ENCODE measurements around the gene MCF2L2. TPM values are rescaled to one million over a fixed set of nuclear protein-coding genes. Genes with fewer than 3 reads are reported as not detected.

MCF2L2 gene
- total RNA-seq, 2 donors from 2014 or later, result 0.38 to 1.3 TPM

GRCh38 chr3:183210862-183211341, 217.5 kb downstream of the MCF2L2 start:
- intact Hi-C loops (cut with DNase I), result no loop called here
- no peak for DNase-seq (ENCODE audit: low spot score)

GRCh38 chr3:183210341-183210740, 218.1 kb downstream of the MCF2L2 start:
- DNase-seq (ENCODE audit: low spot score), result no peak
- intact Hi-C loops (cut with DNase I), result no loop called here

GRCh38 chr3:183208800-183209199, 219.6 kb downstream of the MCF2L2 start:
- intact Hi-C loops (cut with DNase I), result no loop called here
- no peak for DNase-seq (ENCODE audit: low spot score)

GRCh38 chr3:183208260-183208659, 220.2 kb downstream of the MCF2L2 start:
- intact Hi-C loops (cut with DNase I), result no loop called here
- DNase-seq (ENCODE audit: low spot score), result no peak

- intact Hi-C loops (cut with DNase I), result no loop called here
- DNase-seq (ENCODE audit: low spot score), result no peak
Measured at GRCh38 chr3:183203670-183204069, 224.7 kb downstream of the MCF2L2 start.

GRCh38 chr3:183202004-183202722, 226.3 kb downstream of the MCF2L2 start:
- intact Hi-C loops (cut with DNase I), result no loop called here
- no peak for DNase-seq (ENCODE audit: low spot score)

- no peak for DNase-seq (ENCODE audit: low spot score)
- intact Hi-C loops (cut with DNase I), result no loop called here
Measured at GRCh38 chr3:183198939-183199338, 229.5 kb downstream of the MCF2L2 start.

GRCh38 chr3:183197734-183198133, 230.7 kb downstream of the MCF2L2 start:
- intact Hi-C loops (cut with DNase I), result no loop called here
- no peak for DNase-seq (ENCODE audit: low spot score)

- intact Hi-C loops (cut with DNase I), result no loop called here
- DNase-seq (ENCODE audit: low spot score), result no peak
Measured at GRCh38 chr3:183195266-183195665, 233.2 kb downstream of the MCF2L2 start.

DNA sequence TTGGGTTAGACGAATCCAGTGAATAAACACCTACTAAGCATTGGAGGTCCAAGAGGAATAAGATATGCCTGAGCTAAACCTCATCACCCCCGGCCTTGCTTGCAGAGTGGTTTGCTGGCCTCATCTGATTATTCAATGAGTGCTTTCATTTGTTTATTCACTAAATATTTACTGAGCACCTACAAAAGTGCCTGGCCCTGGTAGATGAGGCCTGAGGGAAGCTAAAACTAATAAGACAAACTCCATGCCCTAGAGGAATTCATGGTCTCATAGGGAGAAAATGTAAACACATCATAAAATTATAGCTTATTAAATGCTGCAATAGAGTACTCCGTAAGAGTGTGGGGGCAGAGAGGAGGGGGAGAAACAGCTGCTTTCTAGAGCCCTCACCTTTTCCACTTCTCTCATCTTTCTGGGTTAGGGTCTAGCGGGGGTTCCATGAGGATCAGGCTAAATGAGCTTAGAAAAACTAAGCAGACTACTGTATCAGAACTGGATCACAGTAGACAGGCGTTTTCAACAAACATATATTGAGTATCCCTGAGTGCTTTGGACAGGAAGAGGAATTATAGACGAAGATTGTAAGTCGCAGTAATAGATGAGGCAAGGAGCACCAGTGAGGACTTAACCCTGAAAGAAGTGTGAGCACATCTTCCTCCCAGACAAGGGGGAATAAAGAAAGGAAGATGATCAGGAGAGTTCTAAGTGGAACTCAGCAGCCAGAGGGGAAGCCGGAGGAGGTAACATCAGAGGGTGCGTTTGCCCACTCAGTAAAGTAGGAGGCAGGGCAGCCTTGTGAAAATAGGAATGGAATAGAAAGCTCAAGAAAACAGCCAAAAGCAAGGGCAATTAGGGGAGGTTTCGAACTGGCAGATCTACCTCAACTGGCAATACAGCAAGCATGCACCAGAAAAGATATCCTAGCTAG, 234.4 kb downstream of the MCF2L2 start:
- intact Hi-C loops (cut with DNase I), result no loop called here
- DNase-seq (ENCODE audit: low spot score), result no peak

DNA sequence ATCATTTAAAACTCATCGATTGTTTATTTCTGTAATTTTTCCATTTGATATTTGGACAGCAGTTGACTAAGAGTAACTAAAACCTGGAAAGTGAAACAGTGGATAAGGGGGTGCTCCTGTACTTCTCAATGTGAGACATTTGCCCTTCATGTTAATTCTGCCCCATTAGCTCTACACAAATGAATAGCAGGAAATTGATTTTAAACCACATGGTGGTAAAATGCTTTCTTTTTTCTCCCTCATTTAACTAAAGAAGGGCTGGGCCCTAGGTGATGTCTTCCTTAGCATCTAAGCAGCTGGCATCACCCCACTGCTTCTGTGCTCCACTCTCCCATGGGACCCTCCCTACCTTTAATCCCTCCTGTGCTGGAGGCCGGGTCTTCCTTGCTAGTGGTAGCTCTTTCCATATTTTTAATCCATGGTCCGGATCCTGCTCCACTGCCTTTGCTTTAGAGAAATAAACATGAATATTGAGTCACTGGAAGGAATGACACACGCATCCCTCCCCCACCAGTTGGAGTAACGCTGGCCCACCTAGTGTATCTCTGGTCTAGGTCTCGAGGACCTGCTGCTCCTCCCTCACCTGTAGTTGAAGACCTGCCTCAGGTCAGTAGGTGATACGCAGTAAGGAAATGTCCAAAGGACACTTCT, 235.6 kb downstream of the MCF2L2 start:
- no peak for DNase-seq (ENCODE audit: low spot score)
- intact Hi-C loops (cut with DNase I), result no loop called here

DNA sequence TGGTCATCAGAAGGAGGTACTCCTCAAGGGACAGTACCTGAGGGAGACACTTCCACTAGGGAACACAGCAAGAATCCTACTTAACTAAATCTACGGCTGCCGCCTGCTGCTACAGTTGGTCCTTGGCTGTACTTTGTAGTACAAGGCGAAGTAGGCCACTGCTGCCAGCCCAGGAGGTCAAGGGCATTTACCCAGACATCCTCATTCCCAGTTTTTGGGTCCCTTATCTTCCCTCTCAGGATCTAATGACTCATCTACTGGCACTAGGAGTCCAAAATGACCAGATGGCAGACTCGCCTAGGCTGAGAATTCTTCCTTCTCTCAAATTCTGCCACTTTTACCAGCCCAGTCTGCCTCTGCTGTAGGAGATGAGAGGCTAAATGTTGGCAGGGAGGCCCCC, 238.8 kb downstream of the MCF2L2 start:
- intact Hi-C loops (cut with DNase I), result loop anchor here in 1 of 2 donors (5.0 kb wide), 1 partner anchor 183 kb away; no protein-coding TSS in a partner anchor
- DNase-seq (ENCODE audit: low spot score), result no peak

DNA sequence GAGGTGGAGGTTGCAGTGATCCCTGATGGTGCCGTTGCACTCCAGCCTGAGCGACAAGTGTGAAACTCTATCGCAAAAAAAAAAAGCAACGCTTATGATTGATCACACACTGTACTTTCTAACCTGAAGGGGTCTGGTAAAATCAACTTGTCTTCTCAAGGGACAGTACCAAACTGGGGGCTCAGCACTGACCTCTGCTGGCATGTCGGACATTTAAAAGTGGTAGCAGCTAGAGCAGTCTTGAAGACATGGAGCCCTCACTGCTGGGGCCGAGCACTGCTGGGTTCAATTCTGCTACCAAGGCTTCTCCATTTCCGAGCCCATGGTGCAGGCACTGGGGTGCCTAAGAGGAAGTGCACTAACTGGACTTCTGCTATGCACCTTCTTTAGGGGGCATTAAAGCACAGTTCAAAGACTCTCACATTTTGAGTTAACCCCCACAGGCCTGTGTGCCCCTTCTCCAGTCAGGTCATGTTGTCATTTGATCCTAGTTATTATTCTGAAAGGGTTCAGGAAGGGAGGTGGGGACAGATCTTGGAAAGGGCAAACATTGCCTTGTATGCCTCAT, 239.4 kb downstream of the MCF2L2 start:
- intact Hi-C loops (cut with DNase I), result loop anchor here in 1 of 2 donors (5.0 kb wide), 1 partner anchor 183 kb away; no protein-coding TSS in a partner anchor
- no peak for DNase-seq (ENCODE audit: low spot score)

DNA sequence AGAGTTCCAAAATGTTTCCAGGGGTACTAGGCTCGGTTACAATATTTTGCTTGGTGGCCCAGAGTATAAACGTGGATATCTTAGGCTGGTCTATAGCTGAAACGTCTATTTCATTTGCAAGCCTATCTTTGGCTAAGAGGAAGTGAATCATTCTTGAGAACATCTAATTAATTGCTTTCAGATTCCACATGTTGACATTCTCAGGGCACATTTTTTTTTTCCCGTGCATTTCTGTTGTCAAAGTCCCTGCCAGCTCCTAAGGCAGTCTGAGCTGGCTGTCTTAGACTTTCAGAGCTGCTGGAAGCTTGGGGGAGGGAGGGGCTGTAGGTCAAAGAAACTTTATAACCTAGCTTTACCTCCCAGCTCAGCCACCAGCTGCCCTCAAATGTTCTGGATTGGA, 242.7 kb downstream of the MCF2L2 start:
- intact Hi-C loops (cut with DNase I), result loop anchor here in 1 of 2 donors (5.0 kb wide), 1 partner anchor 187 kb away; no protein-coding TSS in a partner anchor
- DNase-seq (ENCODE audit: low spot score), result no peak

DNA sequence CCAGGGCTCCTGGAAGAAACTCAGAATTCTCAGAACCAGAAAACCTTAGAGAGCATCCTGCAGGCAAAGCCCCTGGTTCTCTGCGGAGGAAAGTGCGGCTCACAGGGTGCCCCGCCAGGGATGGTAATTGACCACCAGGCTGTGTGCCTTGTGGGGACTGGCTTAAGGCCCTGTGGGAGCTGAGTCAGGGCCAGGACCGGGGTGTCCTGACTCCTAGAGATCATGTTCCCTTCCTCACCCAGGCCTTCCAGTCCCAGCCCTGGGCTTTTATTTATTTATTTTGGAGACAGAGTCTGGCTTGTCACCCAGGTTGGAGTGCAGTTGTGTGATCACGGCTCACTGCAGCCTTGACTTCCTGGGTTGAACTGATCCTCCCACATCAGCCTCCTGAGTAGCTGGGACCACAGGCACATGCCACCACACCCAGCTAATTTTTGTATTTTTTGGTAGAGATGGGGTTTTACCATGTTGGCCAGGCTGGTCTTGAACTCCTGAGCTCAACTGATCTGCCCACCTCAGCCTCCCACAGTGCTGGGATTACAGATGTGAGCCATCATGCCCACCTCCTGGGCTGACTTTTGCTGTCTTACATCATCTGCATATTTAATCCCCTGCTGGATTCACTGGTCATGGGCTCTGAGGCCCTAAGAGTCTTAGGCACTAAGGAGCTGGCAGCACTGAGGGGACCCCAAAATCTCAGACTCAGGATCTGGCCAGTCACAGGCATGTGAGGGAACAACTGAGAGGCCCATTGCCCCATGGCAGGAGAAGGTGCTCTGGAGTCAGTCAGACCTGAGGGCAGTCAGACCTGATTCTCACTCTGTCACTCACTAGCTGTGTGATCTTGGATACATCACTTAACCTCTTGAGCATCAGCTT, 245.4 kb downstream of the MCF2L2 start:
- intact Hi-C loops (cut with DNase I), result loop anchor here in 1 of 2 donors (5.0 kb wide), 1 partner anchor 199 kb away; no protein-coding TSS in a partner anchor

DNA sequence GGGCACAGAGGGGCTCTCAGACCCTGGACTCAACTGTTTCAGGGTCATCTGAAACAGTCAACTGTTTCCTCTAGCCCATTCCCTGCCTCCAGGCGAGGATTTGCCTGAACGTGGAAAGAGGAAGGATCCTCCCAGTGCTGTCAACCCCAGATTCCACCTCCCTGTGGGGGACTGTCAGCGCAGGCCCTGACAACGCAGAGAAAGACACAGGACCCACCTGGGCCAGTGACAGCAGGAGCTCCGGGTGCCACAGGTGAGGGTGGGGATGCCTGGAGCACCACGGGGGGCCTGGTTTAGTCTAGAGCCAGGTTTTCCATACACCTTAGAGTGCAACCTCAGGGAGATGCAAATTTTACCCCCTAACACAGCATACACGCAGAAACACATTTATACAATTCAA, 246.3 kb downstream of the MCF2L2 start:
- no peak for DNase-seq (ENCODE audit: low spot score)
- intact Hi-C loops (cut with DNase I), result loop anchor here in 1 of 2 donors (5.0 kb wide), 1 partner anchor 200 kb away; no protein-coding TSS in a partner anchor

More for the DNA sequence above, 245.4 kb downstream of the MCF2L2 start:
- no peak for DNase-seq (ENCODE audit: low spot score)

- intact Hi-C loops (cut with DNase I), result loop anchor here (1.0 to 5.0 kb wide), 2 partner anchors 201 to 205 kb away; no protein-coding TSS in a partner anchor
- no peak for DNase-seq (ENCODE audit: low spot score)
Measured at GRCh38 chr3:183181606-183182005, 246.8 kb downstream of the MCF2L2 start.

GRCh38 chr3:183180784-183181295, 247.6 kb downstream of the MCF2L2 start:
- intact Hi-C loops (cut with DNase I), result loop anchor here (1.0 to 5.0 kb wide), 2 partner anchors 201 to 205 kb away; no protein-coding TSS in a partner anchor
- DNase-seq (ENCODE audit: low spot score), result no peak
